ENCODE data around the gene ZNF407. TPM values are rescaled to one million over a fixed set of nuclear protein-coding genes. Genes with fewer than 3 reads are reported as not detected.

Gene ZNF407
- polyA plus RNA-seq, 3 donors = 2.2 to 3.0 (median 2.4) TPM

DNA sequence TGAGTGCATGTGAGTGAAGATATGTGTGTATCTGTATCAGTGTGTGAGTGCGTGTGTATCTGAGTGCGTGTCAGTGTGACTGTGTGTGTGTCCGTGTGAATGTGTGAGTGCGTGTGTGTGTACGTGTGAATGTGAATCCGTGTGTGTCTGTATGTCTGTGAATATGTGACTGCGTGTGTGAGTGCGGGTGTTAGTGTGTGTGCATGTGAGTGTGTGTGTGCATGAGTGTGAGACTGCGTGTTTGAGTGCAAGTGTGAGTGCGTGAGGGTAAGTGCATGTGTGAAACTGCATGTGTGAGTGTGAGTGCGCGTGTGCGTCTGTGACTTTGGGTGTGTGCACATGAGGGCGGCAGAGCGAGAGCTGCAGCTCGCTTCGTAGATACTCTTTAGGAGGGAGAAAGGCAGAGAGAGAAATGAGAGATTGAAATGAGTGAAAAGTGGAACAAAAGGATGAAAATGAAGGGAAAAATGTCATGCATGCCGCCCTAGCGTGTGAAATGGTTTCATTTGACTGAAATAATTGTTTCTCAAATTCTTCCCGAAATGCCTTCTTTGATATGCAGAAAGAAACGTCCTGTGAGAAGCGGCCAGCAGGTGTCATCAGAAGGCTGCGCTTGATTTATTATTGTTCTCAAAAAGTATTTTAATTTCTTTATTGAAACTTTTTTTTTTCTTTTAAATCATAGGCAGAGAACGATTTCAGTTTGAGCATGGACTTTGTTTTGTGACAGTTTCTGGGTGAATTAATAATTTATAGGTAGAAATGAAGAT is 25.6 kb downstream of the ZNF407 start:
- H3K27ac ChIP-seq (ENCODE audit: low read depth, low read length) = no peak overlapping the region
- WGBS, 3 donors = 72 to 78% (median 77%) methylated on average over 24 of the region's 24 CpGs

DNA sequence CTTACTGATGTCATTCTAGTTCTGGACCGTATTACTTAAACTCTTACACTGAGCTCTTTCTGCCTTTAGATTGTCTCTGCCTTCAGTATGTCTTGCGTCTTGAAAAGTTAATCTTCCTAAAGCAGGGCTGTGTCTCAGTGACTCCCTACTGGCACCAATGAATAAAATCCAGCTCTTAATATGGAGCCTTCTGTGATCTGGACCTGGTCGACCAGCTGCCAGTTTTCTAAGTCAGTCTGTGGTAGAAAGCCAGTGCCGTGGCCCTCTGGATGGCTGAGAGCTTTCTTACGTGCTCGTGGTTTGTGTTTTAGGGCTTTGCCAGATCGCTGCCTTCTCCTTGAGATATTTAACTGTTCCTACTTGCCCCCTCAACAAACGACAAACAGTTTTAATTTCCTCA is 26.8 kb downstream of the ZNF407 start:
- 88 to 91% (median 88%) methylated on average over 8 of the region's 8 CpGs for WGBS, 3 donors

DNA sequence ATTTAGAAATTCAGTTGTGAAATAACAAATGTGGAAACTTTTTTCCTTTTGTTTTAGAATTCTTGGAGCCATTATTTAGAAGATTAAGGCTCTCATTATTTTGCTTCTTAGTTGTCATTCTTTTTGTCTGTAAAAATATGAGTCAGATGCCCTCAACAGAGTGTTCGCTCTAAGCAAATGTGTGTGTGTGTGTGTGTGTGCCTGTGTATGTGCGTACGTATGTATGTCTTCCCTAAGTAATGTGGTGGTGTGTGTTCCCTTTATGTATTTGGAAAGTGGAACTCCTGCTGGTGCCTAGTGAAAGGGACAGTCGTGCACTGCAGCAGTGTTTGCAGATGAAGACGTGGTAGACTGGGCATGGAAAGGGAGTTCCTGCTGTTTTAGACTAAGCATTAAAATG is 27.5 kb downstream of the ZNF407 start:
- H3K27ac ChIP-seq (ENCODE audit: low read depth, low read length) = no peak overlapping the region
- WGBS, 3 donors = 85 to 87% (median 85%) methylated on average over 5 of the region's 5 CpGs

More for the DNA sequence above, 26.8 kb downstream of the ZNF407 start:
- H3K27ac ChIP-seq (ENCODE audit: low read depth, low read length) = no peak overlapping the region

- whole genome bisulfite sequencing, 3 donors = 55 to 88% (median 82%) methylated on average over 9 of the region's 9 CpGs
- no peak overlapping the region for H3K27ac ChIP-seq (ENCODE audit: low read depth, low read length)
These were observed 28.6 kb downstream of the ZNF407 start for GRCh38 chr18:74626049-74626874.

GRCh38 chr18:74630804-74631203 is 33.1 kb downstream of the ZNF407 start:
- H3K27ac ChIP-seq (ENCODE audit: low read depth, low read length) = no peak overlapping the region
- WGBS, 3 donors = 91 to 94% (median 91%) methylated on average over 6 of the region's 6 CpGs

DNA sequence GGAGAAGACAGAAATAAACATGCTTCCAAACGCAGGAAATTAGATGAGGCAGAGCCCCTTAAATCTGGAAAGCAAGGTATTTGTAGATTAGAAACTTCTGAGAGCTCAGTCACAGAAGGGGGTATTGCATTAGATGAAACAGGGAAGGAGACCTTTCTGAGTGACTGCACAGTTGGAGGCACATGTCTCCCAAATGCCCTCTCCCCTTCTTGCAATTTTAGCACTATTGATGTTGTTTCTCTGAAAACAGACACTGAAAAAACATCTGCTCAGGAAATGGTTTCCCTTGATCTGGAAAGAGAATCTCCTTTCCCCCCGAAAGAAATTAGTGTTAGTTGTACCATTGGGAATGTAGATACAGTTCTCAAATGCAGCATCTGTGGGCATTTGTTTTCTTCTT is 33.5 kb downstream of the ZNF407 start:
- no peak overlapping the region for H3K27ac ChIP-seq (ENCODE audit: low read depth, low read length)

GRCh38 chr18:74631623-74632350 is 34.1 kb downstream of the ZNF407 start:
- 53 to 78% (median 65%) methylated on average over 13 of the region's 13 CpGs for WGBS, 3 donors
- H3K27ac ChIP-seq (ENCODE audit: low read depth, low read length) = no peak overlapping the region

More for the DNA sequence above, 33.5 kb downstream of the ZNF407 start:
- 47 to 73% (median 62%) methylated on average over 2 of the region's 2 CpGs for WGBS, 3 donors

GRCh38 chr18:74632351-74632679 is 34.6 kb downstream of the ZNF407 start:
- 78 to 94% (median 93%) methylated on average over 6 of the region's 6 CpGs for WGBS, 3 donors
- H3K27ac ChIP-seq (ENCODE audit: low read depth, low read length) = no peak overlapping the region

DNA sequence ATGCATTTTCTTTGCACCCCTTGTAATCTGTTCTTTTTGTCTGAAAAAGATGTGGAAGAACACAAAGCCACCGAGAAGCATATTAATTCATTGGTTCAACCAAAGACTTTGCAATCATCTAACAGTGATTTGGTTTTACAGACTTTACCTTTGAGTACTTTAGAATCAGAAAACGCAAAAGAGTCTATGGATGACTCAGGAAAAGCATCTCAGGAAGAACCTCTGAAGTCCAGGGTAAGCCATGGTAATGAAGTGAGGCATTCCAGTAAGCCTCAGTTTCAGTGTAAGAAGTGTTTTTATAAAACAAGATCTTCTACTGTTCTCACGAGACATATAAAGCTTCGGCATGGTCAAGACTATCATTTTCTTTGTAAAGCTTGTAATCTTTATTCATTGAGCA is 35.2 kb downstream of the ZNF407 start:
- H3K27ac ChIP-seq (ENCODE audit: low read depth, low read length) = no peak overlapping the region
- WGBS, 3 donors = 94 to 98% (median 95%) methylated on average over 4 of the region's 4 CpGs

DNA sequence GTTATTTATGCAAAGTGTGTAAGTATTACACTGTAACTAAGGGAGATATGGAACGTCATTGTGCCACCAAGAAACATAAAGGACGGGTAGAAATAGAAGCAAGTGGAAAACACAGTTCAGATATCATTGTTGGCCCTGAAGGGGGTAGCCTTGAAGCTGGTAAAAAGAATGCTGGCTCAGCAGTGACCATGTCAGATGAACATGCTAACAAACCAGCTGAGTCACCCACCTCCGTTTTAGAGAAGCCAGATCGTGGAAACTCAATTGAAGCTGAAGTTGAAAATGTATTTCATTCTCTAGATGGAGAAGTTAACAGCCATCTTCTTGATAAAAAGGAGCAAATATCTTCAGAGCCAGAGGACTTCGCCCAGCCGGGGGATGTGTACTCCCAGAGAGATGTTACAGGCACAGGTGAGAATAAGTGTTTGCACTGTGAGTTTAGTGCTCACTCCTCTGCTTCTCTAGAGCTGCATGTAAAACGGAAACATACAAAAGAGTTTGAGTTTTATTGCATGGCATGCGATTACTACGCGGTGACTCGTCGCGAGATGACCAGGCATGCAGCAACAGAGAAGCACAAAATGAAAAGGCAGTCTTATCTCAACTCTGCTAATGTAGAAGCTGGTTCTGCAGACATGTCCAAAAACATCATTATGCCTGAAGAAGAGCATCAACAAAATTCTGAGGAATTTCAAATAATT is 36.1 kb downstream of the ZNF407 start:
- H3K27ac ChIP-seq (ENCODE audit: low read depth, low read length) = no peak overlapping the region
- 92 to 93% (median 92%) methylated on average over 13 of the region's 13 CpGs for WGBS, 3 donors

DNA sequence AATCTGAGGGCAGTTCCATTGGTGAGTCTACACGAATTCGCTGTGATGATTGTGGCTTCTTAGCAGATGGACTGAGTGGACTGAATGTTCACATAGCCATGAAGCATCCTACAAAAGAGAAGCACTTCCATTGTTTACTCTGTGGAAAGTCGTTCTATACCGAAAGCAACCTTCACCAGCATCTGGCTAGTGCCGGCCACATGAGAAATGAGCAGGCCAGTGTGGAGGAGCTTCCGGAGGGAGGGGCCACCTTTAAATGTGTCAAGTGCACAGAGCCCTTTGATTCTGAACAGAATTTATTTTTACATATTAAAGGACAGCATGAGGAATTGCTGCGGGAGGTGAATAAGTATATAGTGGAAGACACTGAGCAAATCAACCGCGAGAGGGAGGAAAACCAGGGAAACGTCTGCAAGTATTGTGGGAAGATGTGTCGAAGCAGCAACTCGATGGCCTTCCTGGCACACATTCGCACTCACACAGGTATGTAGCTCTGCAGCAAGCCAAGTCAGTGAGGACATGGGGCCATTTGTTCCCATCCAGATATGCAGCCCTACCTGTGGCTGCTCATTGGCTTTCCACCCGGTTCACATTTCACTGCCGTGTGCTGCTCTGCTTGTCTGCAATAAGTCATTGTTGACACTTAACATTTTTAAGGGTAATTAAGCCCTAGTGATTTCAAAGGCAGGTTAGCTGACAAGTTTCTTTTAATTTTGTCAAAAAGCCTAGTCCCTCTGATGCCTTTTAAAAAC is 37.7 kb downstream of the ZNF407 start:
- WGBS, 3 donors = 77 to 92% (median 87%) methylated on average over 15 of the region's 15 CpGs
- no peak overlapping the region for H3K27ac ChIP-seq (ENCODE audit: low read depth, low read length)

DNA sequence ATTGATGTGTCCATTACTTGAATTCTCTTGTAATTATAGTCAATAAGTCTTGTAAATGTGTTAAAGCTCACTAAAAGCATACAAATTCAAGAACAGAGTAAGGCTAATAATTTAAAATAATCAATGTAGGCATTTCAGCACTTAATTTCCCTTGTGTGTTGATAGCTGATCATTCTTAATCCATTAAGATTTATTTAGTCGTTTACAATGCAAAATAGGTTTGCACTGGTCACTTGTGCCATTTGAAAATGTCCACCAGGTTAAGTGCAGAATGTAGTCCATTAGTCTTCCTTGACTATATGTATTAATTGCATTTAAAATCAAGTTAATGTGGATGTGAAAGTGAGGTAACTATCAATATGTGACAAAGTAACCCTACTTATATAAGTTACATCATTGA is 39.4 kb downstream of the ZNF407 start:
- WGBS, 3 donors = 83 to 94% (median 91%) methylated on average over 1 of the region's 1 CpG
- no peak overlapping the region for H3K27ac ChIP-seq (ENCODE audit: low read depth, low read length)

DNA sequence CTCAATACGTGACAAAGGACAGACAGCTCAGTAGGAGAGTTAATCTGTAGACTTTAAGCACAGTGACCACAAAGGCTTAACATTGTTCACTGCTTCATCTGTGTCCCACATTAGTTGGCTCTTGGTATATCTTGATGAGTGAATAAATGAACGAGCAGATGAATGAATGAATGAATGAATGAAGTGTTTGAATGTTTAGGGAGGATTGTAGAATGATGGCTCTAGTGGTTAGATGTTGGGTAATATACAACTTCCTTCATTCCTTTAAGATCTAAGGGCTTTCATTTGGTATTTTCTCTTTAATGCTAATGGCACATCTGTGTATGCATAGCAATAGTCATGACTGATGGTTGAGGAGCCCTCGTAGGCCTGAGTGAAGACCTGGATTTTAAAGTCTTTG is 40.5 kb downstream of the ZNF407 start:
- no peak overlapping the region for H3K27ac ChIP-seq (ENCODE audit: low read depth, low read length)
- 84 to 94% (median 87%) methylated on average over 3 of the region's 3 CpGs for WGBS, 3 donors

DNA sequence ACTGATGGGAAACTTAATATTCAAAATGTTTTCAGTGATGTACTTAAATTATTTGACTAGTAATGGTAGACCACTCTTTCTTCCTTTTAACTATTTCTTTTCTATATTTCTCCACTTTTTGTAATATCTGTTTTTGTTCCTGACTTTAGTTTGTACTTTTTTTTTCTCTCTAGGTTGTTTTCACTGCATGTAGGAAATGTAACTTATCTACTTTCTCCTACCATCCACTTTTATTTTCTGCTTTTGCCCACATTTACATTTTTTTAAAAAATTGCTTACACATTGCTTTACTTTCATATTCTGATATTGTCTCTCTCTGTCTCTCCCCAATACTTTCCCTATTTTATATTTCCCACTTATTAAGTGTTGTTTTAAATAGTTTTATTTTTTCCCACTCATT is 47.0 kb downstream of the ZNF407 start:
- H3K27ac ChIP-seq (ENCODE audit: low read depth, low read length) = no peak overlapping the region

GRCh38 chr18:74645679-74646078 is 48.0 kb downstream of the ZNF407 start:
- WGBS, 3 donors = 80 to 96% (median 90%) methylated on average over 2 of the region's 2 CpGs
- H3K27ac ChIP-seq (ENCODE audit: low read depth, low read length) = no peak overlapping the region

DNA sequence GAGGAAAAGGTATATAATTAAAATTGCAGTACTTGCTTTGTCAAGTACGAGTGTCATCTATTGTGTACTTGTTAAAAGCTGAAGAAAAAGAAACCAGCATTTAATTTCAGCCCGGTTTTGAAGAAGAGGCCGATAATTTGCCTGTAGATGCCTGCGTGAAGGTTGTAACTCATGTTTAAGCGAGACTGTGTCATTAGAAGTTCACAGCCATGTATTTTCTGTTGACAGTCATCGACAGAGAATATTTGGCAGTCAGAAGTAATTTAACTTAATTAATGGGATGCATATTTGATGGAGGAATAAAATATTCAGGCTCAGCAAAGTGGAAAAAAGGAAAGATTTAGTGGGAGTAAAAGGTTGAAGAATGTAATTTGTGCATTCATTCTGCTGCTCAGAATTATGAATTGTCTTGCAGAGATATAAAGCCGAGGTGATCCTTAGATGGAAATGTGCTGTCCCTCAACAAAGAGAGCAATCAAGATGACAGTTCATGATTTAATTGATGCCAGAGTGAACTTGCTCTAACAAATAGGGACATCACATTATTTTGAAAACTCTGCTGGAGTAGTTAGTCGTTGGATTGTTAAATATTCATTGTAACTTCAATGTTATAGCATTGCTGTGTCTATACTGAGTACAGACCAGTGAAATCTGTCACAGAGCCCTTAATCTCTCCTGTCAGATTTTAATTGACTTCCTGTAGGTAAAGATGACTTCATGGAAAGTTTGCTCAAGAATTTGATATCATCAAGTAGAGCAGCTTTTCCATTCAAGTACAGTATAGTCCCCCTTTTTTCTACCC is 53.9 kb downstream of the ZNF407 start:
- no peak overlapping the region for H3K27ac ChIP-seq (ENCODE audit: low read depth, low read length)
- whole genome bisulfite sequencing, 3 donors = 82 to 85% (median 84%) methylated on average over 8 of the region's 8 CpGs

- WGBS, 3 donors = 37 to 46% (median 39%) methylated on average over 4 of the region's 4 CpGs
- H3K27ac ChIP-seq (ENCODE audit: low read depth, low read length) = no peak overlapping the region
These were observed 54.8 kb downstream of the ZNF407 start for GRCh38 chr18:74652392-74652988.
